GM15510 (cell line): Measurements from ENCODE around the gene KAT2B.

ENCODE experiments used
- POLR2A ChIP-seq: IDR thresholded peaks from 3 replicates; pipeline ENCODE4 v1.6.1; 2011; ENCODE audit warnings: borderline replicate concordance; ENCODE audit not compliant: insufficient read length; ENCODE audit errors: extremely low read depth

KAT2B gene

GRCh38 chr3:20101041-20101440 is 60.8 kb downstream of the KAT2B start:
- no peak for TF ChIP-seq POLR2A

- no peak for TF ChIP-seq POLR2A
Observed at GRCh38 chr3:20103731-20104130, 63.5 kb downstream of the KAT2B start.

- TF ChIP-seq POLR2A, result no peak
Observed at GRCh38 chr3:20104167-20104661, 64.0 kb downstream of the KAT2B start.

- TF ChIP-seq POLR2A, result no peak
Observed at GRCh38 chr3:20105513-20106280, 65.5 kb downstream of the KAT2B start.

DNA sequence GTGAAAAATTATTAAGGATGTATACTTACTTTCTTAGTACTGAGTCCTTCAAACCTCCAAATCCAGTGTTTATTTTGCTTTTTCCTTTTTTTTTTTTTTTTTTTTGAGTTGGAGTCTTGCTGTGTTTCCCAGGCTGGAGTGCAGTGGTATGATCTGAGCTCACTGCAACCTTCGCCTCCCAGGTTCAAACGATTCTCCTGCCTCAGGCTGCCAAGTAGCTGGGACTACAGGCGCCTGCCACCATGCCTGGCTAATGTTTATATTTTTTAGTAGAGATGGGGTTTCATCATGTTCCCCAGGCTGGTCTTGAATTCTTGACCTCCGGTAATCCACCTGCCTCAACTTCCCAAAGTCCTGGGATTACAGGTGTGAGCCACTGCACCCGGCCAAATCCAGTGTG is 67.5 kb downstream of the KAT2B start:
- TF ChIP-seq POLR2A, result no peak

- TF ChIP-seq POLR2A, result no peak
Observed at GRCh38 chr3:20108869-20109268, 68.6 kb downstream of the KAT2B start.

DNA sequence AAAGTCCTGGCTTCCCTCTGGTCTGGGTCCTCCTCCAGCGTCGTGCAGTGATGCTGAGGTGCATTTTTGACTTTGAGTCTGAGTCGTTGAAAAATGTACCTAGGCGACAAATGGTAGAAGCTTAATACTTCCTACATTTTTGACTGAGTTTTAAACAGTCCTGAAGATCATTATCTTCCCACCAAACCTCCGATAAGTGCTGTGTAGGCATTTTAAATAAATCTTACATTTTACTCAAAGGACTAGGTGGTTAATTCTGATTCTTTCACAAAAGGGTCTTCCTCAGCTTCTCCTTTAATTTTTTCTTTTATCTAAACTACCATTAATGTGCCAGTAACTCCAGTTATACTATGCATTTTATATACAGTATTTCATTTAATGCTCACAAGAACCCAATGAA is 70.6 kb downstream of the KAT2B start:
- TF ChIP-seq POLR2A, result no peak

- TF ChIP-seq POLR2A, result no peak
Observed at GRCh38 chr3:20111836-20112235, 71.6 kb downstream of the KAT2B start.

DNA sequence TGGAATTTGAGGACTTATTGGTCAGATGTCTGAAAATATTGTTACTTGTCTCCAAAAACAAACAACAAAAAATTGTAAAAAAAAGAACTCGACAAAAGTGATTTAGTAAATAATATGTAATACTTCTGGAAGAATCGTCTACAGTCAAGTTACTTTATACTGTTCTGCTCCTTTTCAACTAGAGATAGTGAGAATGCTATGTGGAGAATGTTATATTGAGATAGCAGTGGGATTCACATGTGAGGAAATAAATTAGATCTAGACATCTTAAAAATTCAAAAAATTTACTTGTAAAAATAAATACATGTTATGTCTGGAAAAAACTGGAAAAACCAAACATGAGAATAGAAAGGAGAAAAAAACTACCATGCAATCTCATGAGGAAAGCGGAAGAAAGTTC is 80.8 kb downstream of the KAT2B start:
- no peak for TF ChIP-seq POLR2A

GRCh38 chr3:20123131-20123652 is 82.9 kb downstream of the KAT2B start:
- no peak for TF ChIP-seq POLR2A

- TF ChIP-seq POLR2A, result no peak
Observed at GRCh38 chr3:20125289-20125688, 85.0 kb downstream of the KAT2B start.

DNA sequence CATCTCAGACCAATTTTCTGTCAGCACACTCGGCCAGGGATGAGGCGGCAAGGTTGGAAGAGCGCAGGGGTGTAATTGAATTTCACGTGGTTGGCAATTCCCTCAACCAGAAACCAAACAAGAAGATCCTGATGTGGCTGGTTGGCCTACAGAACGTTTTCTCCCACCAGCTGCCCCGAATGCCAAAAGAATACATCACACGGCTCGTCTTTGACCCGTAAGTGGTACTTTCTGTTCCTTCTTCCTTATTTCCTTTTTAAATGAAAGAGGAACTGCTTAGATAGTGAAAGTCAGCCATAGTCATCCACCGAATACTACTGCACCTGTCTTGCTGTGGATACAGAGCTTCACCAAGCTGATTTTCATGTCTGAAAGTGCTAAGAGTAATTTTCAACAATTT is 85.7 kb downstream of the KAT2B start:
- no peak for TF ChIP-seq POLR2A

- TF ChIP-seq POLR2A, result no peak
Observed at GRCh38 chr3:20128358-20128757, 88.1 kb downstream of the KAT2B start.

GRCh38 chr3:20130106-20130505 is 89.9 kb downstream of the KAT2B start:
- TF ChIP-seq POLR2A, result no peak

DNA sequence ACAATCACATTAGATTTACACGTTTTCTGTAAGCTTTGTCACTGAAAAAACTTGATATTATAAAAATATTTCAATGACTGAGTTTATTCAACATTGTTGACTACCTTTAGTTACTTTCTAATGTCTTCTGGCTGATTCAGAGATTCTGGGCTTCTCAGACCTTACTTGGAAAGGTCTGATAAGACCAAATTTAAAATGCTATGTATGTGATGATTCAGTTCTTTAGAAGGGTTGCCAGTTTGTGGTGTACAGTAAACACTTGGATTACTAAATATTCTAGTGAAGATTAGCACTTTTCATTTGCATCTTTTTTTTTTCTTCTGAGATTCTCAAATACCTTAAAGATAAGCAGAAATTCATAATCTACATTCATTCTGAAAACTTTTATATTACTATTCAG is 96.0 kb downstream of the KAT2B start:
- TF ChIP-seq POLR2A, result no peak

- no peak for TF ChIP-seq POLR2A
Observed at GRCh38 chr3:20137647-20138046, 97.4 kb downstream of the KAT2B start.

DNA sequence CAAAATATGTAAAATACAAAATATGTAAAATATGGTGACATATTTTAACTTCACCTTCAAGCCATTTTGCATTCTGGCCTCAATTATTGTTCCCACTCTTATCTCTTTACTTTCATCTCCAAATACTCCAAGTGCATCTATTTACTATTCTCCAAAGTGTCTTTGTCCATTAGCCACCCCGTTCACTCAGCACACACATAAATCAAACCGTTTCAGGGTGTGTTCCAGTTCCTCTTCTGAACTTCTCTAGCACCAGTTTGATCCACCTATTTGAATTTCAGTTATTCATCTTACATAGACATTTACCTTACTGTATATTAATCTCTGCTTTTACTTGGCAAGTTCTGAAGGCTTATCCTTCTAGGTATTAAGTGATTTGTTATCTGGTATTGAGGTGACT is 100.6 kb downstream of the KAT2B start:
- TF ChIP-seq POLR2A, result no peak

DNA sequence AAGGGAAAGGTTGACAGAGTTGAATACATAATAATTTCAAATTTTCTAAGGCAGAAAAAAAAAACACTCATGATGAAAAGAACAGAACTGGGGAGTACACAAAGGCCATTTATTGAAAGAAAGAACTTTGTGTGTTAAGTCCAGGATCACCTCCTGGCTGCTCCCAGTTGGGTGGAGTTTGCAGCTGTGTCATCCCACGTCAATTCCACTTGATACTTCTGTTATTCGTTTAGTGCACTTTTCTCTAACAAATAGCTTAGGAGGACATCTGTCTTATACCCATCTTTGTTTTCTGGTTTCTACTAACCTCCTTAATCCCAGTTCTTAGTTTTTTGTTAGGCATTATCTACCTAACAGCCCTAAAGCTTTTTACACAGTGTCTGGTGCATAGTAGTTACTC is 101.1 kb downstream of the KAT2B start:
- no peak for TF ChIP-seq POLR2A

GRCh38 chr3:20141851-20142250 is 101.6 kb downstream of the KAT2B start:
- TF ChIP-seq POLR2A, result no peak
